GM19239 (cell line): ENCODE data around the gene MRPL28.
"Not testable (repeated sequence)": the region's sequence is repeated elsewhere in the genome, so short reads cannot be mapped to it uniquely, and the experiment has no call there.

ENCODE experiments used
- DNase-seq: peaks from one replicate; pipeline ENCODE4 v3.0.0; 2011; ENCODE audit warnings: low spot score; ENCODE audit not compliant: insufficient read length
- FAIRE-seq: peaks from 2 replicates; lab custom pipeline; 2011; peaks lifted over from hg19 to GRCh38; lab: Jason Lieb, UNC

Gene MRPL28

DNA sequence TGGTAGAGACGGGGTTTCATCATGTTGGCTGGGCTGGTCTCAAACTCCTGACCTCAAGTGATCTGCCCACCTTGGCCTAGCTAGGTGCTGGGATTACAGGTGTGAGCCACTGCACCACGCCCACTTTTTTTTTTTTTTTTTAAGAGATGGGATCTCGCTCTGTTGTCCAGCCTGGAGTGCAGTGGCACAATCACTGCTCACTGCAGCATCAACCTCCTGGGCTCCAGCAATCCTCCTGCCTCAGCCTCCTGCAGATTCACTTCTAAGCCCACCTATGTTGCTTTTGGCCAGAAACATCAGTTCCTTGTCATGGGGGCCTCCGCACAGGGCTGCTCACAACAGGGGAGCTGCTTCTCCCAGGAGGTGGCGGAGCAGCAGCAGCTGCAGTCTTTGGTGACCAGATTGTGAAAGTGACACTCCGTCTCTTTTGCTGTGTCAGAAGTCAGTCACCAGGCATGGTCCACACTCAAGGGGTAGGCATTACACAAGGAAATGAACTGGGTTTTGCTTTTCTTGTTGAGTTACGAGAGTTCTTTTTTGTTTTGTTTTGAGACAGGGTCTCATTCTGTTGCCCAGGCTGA lies 22.2 kb upstream of the MRPL28 start:
- DNase-seq = no peak

GRCh38 chr16:391885-392335 lies 21.6 kb upstream of the MRPL28 start:
- FAIRE-seq = no peak

More for the DNA sequence above, 22.2 kb upstream of the MRPL28 start:
- peak; percentile 39 for FAIRE-seq

GRCh38 chr16:389352-389751 lies 19.0 kb upstream of the MRPL28 start:
- FAIRE-seq (no peak), DNase-seq (no peak)

More at GRCh38 chr16:391885-392335, 21.6 kb upstream of the MRPL28 start:
- DNase-seq = no peak

GRCh38 chr16:387761-388666 lies 17.7 kb upstream of the MRPL28 start:
- not testable (repeated sequence) for DNase-seq, FAIRE-seq

- FAIRE-seq (no peak), DNase-seq (no peak)
Measured at GRCh38 chr16:386641-387156, 16.4 kb upstream of the MRPL28 start.

DNA sequence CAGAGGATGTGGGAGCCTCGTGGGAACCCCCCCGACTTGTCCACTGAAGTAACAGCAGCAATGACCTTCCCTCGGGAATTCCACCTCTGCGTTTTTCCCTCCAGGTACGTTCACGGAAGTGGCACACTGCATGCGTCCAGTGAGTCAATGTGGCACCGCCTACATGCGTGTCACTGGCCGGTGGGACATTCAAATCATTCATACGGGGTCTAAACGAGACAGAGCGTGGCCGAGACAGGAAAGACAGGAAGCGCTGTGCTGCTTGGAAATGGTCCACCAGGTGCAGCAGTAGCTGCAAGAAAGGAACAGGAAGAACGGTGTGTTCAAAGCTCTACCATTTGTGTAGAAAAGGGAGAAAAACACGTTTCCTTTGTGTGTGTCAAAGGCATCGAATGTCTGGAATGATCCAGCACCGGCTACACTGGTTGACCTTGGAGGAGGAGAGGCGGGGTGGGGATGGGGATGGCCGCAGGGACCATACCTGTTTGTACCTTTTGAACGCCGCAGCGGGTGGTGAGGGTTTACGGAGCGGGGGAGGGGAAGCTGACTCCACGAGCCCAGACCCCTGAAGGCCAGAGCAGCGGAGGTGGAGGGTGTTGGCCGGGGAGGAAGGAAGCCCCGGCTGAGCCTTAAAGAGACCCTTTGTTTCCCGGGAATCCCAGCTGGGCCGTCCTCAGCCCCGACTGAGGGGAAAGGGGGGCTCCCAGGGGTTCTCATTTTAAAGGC lies 13.2 kb upstream of the MRPL28 start:
- FAIRE-seq (peak; percentile 89), DNase-seq (no peak)

- peak; percentile 57 for FAIRE-seq
Measured at GRCh38 chr16:381789-382717, 11.7 kb upstream of the MRPL28 start, which contains the start of gene PGAP6. PGAP6 (minus strand) TSS chr16:381978; CDS start chr16:381821, 157 bp downstream.

GRCh38 chr16:381012-381788 lies 10.9 kb upstream of the MRPL28 start:
- FAIRE-seq (no peak), DNase-seq (no peak)

More at GRCh38 chr16:381789-382717, 11.7 kb upstream of the MRPL28 start, which contains the start of gene PGAP6:
- DNase-seq = peak; percentile 95

GRCh38 chr16:380762-381011 lies 10.3 kb upstream of the MRPL28 start:
- no peak for DNase-seq
- FAIRE-seq = no peak

GRCh38 chr16:379961-380761 lies 9.8 kb upstream of the MRPL28 start:
- no peak for FAIRE-seq
- no peak for DNase-seq

DNA sequence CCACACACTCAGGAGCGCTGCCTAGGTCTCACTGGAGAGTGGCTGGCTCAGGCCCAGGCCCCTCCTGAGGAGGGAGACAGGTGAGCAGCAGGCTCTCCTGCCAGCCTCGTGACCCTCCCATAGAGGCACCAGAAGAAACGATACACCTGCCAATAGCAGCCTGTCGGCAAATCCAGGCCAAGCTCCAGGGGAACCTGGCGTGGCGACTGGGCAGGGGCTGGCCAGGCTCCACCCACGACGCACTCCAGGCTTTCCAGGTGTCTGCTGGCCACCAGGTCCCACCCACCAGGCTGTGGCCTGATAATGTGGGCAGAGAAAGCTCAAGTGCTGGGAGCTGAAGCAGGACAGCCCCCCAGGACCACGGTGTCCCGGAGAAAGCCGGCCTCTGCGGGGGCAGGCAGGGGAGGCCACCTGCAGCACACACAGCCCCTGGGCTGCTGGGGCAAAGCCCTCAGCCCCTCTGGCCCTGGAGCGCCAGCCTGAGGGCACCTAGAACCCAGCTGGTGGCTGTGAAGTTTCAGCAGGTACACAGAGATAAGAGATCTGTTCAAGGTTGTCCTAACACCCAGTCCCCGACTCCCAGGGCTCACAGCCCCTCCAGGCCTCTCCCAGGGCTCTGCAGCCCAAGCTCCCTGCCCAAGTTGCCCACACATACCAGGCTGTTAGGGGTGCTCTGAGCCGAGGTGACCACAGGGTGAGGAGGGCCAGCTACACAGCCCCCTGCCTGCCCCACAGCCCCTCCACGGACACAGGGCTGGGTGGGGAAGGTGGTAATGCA lies 9.0 kb upstream of the MRPL28 start:
- DNase-seq (no peak), FAIRE-seq (no peak)

GRCh38 chr16:378821-379182 lies 8.5 kb upstream of the MRPL28 start:
- FAIRE-seq (no peak), DNase-seq (no peak)

DNA sequence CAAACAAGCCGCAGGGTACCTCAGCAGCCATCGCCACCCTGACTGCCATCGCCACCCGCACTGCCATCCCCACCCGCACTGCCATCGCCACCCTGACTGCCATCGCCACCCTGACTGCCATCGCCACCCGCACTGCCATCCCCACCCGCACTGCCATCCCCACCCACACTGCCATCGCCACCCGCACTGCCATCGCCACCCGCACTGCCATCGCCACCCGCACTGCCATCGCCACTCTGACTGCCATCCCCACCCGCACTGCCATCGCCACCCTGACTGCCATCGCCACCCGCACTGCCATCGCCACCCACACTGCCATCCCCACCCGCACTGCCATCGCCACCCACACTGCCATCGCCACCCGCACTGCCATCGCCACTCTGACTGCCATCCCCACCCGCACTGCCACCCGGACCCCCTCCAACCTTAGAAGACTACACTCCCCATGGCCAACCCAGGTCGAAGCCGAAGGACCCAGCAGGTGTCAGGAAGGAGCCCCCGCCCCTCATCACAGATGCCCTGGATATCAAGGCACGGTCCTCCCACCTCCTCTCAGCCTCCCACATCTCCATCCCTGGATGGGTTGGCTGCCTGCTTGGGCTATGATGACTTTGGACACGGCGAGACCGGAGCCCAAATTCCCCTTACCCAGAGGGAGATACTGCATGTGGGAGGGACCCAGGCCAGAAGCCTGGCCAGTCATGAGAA lies 7.9 kb upstream of the MRPL28 start:
- DNase-seq, FAIRE-seq: not testable (repeated sequence)

GRCh38 chr16:377419-377951 lies 7.1 kb upstream of the MRPL28 start:
- no peak for FAIRE-seq

GRCh38 chr16:376817-377418 lies 6.6 kb upstream of the MRPL28 start:
- FAIRE-seq (no peak), DNase-seq (no peak)

More at GRCh38 chr16:377419-377951, 7.1 kb upstream of the MRPL28 start:
- DNase-seq = no peak
